ENCODE measurements around the gene DUS2.
"Not testable (repeated sequence)": the region's sequence is repeated elsewhere in the genome, so short reads cannot be mapped to it uniquely, and the experiment has no call there.

DUS2 gene

DNA sequence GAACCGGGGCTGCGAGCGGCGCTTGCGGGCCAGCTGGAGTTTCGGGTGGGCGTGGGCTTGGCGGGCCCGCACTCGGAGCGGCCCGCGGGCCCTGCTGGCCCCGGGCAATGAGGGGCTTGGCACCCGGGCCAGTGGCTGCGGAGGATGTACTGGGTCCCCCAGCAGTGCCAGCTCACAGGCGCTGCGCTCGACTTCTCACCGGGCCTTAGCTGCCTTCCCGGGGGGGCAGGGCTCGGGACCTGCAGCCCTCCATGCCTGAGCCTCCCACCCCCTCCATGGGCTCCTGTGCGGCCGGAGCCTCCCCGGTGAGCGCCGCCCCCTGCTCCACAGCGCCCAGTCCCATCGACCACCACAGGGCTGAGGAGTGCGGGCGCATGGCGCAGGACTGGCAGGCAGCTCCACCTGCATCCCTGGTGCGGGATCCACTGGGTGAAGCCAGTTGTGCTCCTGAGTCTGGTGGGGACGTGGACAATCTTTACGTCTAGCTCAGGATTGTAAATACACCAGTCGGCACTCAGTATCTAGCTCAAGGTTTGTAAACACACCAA, 24.8 kb upstream of the DUS2 start:
- H3K4me1 ChIP-seq (ENCODE audit: control insufficient read depth in 1 of 2, insufficient read depth in 2 of 2, low read length in 2 of 2) = peaks cover 15 to 23% of the 10 kb centered on the region in 2 donors
- H3K4me3 ChIP-seq (ENCODE audit: low read depth in 1 of 2, low read length in 2 of 2); H3K27me3 ChIP-seq (ENCODE audit: control insufficient read depth in 1 of 2, insufficient read depth in 2 of 2, low read length in 2 of 2); H3K36me3 ChIP-seq (ENCODE audit: control insufficient read depth in 1 of 2, insufficient read depth in 2 of 2, low read length in 2 of 2); H3K9ac ChIP-seq (ENCODE audit: low read depth in 1 of 2, low read length in 2 of 2); H3K9me3 ChIP-seq (ENCODE audit: control insufficient read depth in 1 of 2, low read length in 2 of 2); H3K27ac ChIP-seq (ENCODE audit: low read depth, low read length): not testable (repeated sequence)

DNA sequence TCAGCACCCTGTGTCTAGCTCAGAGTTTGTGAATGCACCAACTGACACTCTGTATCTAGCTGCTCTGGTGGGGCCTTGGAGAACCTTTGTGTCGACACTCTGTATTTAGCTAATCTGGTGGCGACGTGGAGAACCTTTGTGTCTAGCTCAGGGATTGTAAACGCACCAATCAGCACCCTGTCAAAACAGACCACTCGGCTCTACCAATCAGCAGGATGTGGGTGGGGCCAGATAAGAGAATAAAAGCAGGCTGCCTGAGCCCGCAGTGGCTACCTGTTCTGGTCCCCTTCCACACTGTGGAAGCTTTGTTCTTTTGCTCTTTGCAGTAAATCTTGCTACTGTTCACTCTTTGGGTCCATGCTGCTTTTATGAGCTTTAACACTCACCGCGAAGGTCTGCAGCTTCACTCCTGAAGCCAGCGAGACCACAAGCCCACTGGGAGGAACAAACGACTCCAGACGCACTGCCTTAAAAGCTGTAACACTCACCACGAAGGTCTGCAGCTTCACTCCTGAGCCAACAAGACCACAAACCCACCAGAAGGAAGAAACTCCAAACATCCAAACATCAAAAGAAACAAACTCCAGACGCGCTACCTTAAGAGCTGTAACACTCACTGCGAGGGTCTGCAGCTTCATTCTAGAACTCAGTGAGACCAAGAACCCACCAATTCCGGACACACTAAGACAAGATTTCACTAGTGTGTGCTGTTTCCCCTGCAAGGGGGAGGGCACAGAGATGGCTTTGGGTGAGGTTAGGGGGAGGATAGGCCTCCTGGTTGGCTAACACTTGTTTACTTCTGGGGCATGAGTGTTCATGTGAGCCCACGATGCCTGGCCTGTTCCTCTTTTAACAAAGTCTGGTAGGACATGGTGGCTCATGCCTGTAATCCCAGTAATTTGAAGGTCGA, 24.1 kb upstream of the DUS2 start, which contains the start of gene DPEP2:
DPEP2 (minus strand) TSS at position 706 of the 910 bp plus-strand sequence. CDS start 6,272 bp downstream, outside the sequence.
- H3K4me3 ChIP-seq (ENCODE audit: low read depth in 1 of 2, low read length in 2 of 2) = peak within 1 kb of the TSS; percentile 39 to 43
- H3K9ac ChIP-seq (ENCODE audit: low read depth in 1 of 2, low read length in 2 of 2) = peak within 1 kb of the TSS; percentile 12 to 37
- H3K27me3 ChIP-seq (ENCODE audit: control insufficient read depth in 1 of 2, insufficient read depth in 2 of 2, low read length in 2 of 2); H3K9me3 ChIP-seq (ENCODE audit: control insufficient read depth in 1 of 2, low read length in 2 of 2); H3K36me3 ChIP-seq (ENCODE audit: control insufficient read depth in 1 of 2, insufficient read depth in 2 of 2, low read length in 2 of 2): not testable (repeated sequence)
- H3K4me1 ChIP-seq (ENCODE audit: control insufficient read depth in 1 of 2, insufficient read depth in 2 of 2, low read length in 2 of 2) = peaks cover 8 to 16% of the 10 kb centered on the region in 2 donors
- peak within 1 kb of the TSS; percentile 64 for H3K27ac ChIP-seq (ENCODE audit: low read depth, low read length)

DNA sequence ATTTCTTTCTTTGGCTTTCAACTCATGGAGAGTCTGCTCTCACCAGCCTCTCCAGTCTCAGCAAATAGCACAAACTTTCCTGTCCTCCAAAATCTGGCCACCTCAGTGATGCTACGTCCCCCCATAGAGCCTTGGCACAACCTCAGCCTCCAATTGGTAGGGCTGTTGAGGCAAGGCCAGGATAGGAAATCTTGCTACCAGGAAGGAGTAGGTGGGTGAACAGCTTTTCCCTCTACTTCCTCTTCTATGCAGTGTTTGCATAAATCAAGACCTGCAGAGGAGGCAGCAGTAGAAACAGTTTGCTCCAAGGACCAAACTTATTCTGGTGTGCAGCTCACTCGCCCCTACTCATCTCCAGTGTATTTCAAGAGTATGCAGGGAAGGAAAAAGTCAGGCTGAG, 23.1 kb upstream of the DUS2 start:
- H3K4me1 ChIP-seq (ENCODE audit: control insufficient read depth in 1 of 2, insufficient read depth in 2 of 2, low read length in 2 of 2) = peaks cover 8 to 15% of the 10 kb centered on the region in 2 donors
- no peaks in the 10 kb centered on the region for H3K27me3 ChIP-seq (ENCODE audit: control insufficient read depth in 1 of 2, insufficient read depth in 2 of 2, low read length in 2 of 2)
- H3K36me3 ChIP-seq (ENCODE audit: control insufficient read depth in 1 of 2, insufficient read depth in 2 of 2, low read length in 2 of 2) = no peaks in the 10 kb centered on the region
- H3K27ac ChIP-seq (ENCODE audit: low read depth, low read length) = peak overlapping the region; percentile 64
- H3K9me3 ChIP-seq (ENCODE audit: control insufficient read depth in 1 of 2, low read length in 2 of 2) = no peaks in the 10 kb centered on the region
- no peak overlapping the region for H3K9ac ChIP-seq (ENCODE audit: low read depth in 1 of 2, low read length in 2 of 2)
- H3K4me3 ChIP-seq (ENCODE audit: low read depth in 1 of 2, low read length in 2 of 2) = peak overlapping the region; percentile 12 to 43

GRCh38 chr16:68000450-68000849, 22.6 kb upstream of the DUS2 start:
- H3K27ac ChIP-seq (ENCODE audit: low read depth, low read length) = peak overlapping the region; percentile 64

DNA sequence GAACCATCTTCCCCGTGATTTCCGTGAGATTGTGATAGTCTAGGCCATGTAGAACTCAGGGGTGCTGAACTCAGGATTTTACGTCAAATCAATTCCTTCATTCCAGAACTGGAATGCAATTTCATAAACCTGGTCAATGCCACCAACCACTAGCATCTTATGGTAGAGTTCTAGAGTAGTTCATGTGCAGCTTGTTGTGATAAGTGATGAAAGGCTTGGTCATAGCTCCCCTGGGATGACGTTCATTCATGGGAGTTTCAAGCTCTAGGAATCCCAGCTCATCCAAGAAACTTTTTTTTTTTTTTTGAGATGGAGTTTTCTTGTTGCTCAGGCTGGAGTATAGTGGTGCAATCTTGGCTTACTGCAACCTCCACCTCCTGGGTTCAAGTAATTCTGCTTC, 20.1 kb upstream of the DUS2 start:
- Histone ChIP-seq H3K36me3 (ENCODE audit: control insufficient read depth in 1 of 2, insufficient read depth in 2 of 2, low read length in 2 of 2) (no peaks in the 10 kb centered on the region), H3K27ac (ENCODE audit: low read depth, low read length) (no peak overlapping the region), H3K4me3 (ENCODE audit: low read depth in 1 of 2, low read length in 2 of 2) (no peak overlapping the region), H3K4me1 (ENCODE audit: control insufficient read depth in 1 of 2, insufficient read depth in 2 of 2, low read length in 2 of 2) (peaks cover 8 to 15% of the 10 kb centered on the region in 2 donors), H3K27me3 (ENCODE audit: control insufficient read depth in 1 of 2, insufficient read depth in 2 of 2, low read length in 2 of 2) (no peaks in the 10 kb centered on the region), H3K9me3 (ENCODE audit: control insufficient read depth in 1 of 2, low read length in 2 of 2) (no peaks in the 10 kb centered on the region), H3K9ac (ENCODE audit: low read depth in 1 of 2, low read length in 2 of 2) (no peak overlapping the region)

More at GRCh38 chr16:68000450-68000849, 22.6 kb upstream of the DUS2 start:
- Histone ChIP-seq H3K9me3 (ENCODE audit: control insufficient read depth in 1 of 2, low read length in 2 of 2) (no peaks in the 10 kb centered on the region), H3K27me3 (ENCODE audit: control insufficient read depth in 1 of 2, insufficient read depth in 2 of 2, low read length in 2 of 2) (no peaks in the 10 kb centered on the region), H3K36me3 (ENCODE audit: control insufficient read depth in 1 of 2, insufficient read depth in 2 of 2, low read length in 2 of 2) (no peaks in the 10 kb centered on the region), H3K4me3 (ENCODE audit: low read depth in 1 of 2, low read length in 2 of 2) (peak overlapping the region in 1 of 2 donors; percentile 43), H3K9ac (ENCODE audit: low read depth in 1 of 2, low read length in 2 of 2) (no peak overlapping the region), H3K4me1 (ENCODE audit: control insufficient read depth in 1 of 2, insufficient read depth in 2 of 2, low read length in 2 of 2) (peaks cover 8 to 15% of the 10 kb centered on the region in 2 donors)

- H3K36me3 ChIP-seq (ENCODE audit: control insufficient read depth in 1 of 2, insufficient read depth in 2 of 2, low read length in 2 of 2) = no peaks in the 10 kb centered on the region
- no peak overlapping the region for H3K27ac ChIP-seq (ENCODE audit: low read depth, low read length)
- H3K27me3 ChIP-seq (ENCODE audit: control insufficient read depth in 1 of 2, insufficient read depth in 2 of 2, low read length in 2 of 2) = no peaks in the 10 kb centered on the region
- peaks cover 4% of the 10 kb centered on the region in 2 donors for H3K4me1 ChIP-seq (ENCODE audit: control insufficient read depth in 1 of 2, insufficient read depth in 2 of 2, low read length in 2 of 2)
- no peaks in the 10 kb centered on the region for H3K9me3 ChIP-seq (ENCODE audit: control insufficient read depth in 1 of 2, low read length in 2 of 2)
- H3K4me3 ChIP-seq (ENCODE audit: low read depth in 1 of 2, low read length in 2 of 2) = no peak overlapping the region
- no peak overlapping the region for H3K9ac ChIP-seq (ENCODE audit: low read depth in 1 of 2, low read length in 2 of 2)
Observed at GRCh38 chr16:68005211-68005610, 17.9 kb upstream of the DUS2 start.

DNA sequence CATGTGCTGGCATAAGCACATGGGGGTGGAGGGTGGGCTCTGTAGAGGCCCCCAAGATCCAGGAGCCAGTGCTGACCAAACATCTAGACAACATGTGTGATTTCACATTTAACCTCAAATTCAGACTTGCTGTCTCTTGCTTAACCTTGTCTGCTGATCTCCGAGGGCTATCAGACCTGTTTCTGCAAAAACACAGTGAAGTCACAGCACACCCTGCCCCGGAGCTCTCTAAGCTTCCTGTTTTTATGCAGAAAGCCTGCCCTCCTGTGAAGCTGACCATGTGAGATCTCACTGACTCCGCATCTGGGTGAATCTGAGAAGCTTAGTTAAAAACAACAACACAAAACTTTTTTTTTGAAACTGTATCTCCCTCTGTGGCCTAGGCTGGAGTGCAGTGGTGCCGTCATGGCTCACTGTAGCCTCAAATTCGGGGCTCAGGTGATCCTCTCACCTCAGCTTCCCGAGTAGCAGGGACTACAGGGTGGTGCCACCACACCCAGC, 17.2 kb upstream of the DUS2 start:
- peak overlapping the region; percentile 13 for H3K27ac ChIP-seq (ENCODE audit: low read depth, low read length)
- H3K27me3 ChIP-seq (ENCODE audit: control insufficient read depth in 1 of 2, insufficient read depth in 2 of 2, low read length in 2 of 2) = no peaks in the 10 kb centered on the region
- no peaks in the 10 kb centered on the region for H3K9me3 ChIP-seq (ENCODE audit: control insufficient read depth in 1 of 2, low read length in 2 of 2)
- no peaks in the 10 kb centered on the region for H3K36me3 ChIP-seq (ENCODE audit: control insufficient read depth in 1 of 2, insufficient read depth in 2 of 2, low read length in 2 of 2)
- no peak overlapping the region for H3K9ac ChIP-seq (ENCODE audit: low read depth in 1 of 2, low read length in 2 of 2)
- H3K4me1 ChIP-seq (ENCODE audit: control insufficient read depth in 1 of 2, insufficient read depth in 2 of 2, low read length in 2 of 2) = no peaks in the 10 kb centered on the region
- H3K4me3 ChIP-seq (ENCODE audit: low read depth in 1 of 2, low read length in 2 of 2) = no peak overlapping the region

- H3K9me3 ChIP-seq (ENCODE audit: control insufficient read depth in 1 of 2, low read length in 2 of 2) = no peaks in the 10 kb centered on the region
- no peak overlapping the region for H3K4me3 ChIP-seq (ENCODE audit: low read depth in 1 of 2, low read length in 2 of 2)
- H3K27ac ChIP-seq (ENCODE audit: low read depth, low read length) = no peak overlapping the region
- H3K27me3 ChIP-seq (ENCODE audit: control insufficient read depth in 1 of 2, insufficient read depth in 2 of 2, low read length in 2 of 2) = no peaks in the 10 kb centered on the region
- no peaks in the 10 kb centered on the region for H3K36me3 ChIP-seq (ENCODE audit: control insufficient read depth in 1 of 2, insufficient read depth in 2 of 2, low read length in 2 of 2)
- H3K9ac ChIP-seq (ENCODE audit: low read depth in 1 of 2, low read length in 2 of 2) = no peak overlapping the region
- H3K4me1 ChIP-seq (ENCODE audit: control insufficient read depth in 1 of 2, insufficient read depth in 2 of 2, low read length in 2 of 2) = no peaks in the 10 kb centered on the region
Observed at GRCh38 chr16:68009157-68009735, 13.8 kb upstream of the DUS2 start.

DNA sequence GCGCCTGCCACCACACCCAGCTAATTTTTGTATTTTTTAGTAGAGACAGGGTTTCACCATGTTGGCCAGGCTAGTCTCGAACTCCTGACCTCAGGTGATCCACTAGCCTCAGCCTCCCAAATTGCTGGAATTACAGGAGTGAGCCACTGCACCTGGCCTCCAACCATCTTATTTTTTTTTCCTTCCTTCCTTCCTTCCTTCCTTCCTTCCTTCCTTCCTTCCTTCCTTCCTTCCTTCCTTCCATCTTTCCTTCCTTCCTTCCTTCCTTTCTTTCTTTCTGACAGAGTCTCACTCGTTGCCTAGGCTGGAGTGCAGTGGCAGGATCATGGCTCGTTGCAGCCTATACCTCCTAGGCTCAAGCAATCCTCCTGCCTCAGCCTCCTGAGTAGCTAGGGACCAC, 13.2 kb upstream of the DUS2 start:
- not testable (repeated sequence) for H3K27ac ChIP-seq (ENCODE audit: low read depth, low read length); H3K4me1 ChIP-seq (ENCODE audit: control insufficient read depth in 1 of 2, insufficient read depth in 2 of 2, low read length in 2 of 2); H3K27me3 ChIP-seq (ENCODE audit: control insufficient read depth in 1 of 2, insufficient read depth in 2 of 2, low read length in 2 of 2); H3K4me3 ChIP-seq (ENCODE audit: low read depth in 1 of 2, low read length in 2 of 2); H3K9me3 ChIP-seq (ENCODE audit: control insufficient read depth in 1 of 2, low read length in 2 of 2); H3K9ac ChIP-seq (ENCODE audit: low read depth in 1 of 2, low read length in 2 of 2); H3K36me3 ChIP-seq (ENCODE audit: control insufficient read depth in 1 of 2, insufficient read depth in 2 of 2, low read length in 2 of 2)

GRCh38 chr16:68013440-68013839, 9.6 kb upstream of the DUS2 start:
- Histone ChIP-seq H3K9me3 (ENCODE audit: control insufficient read depth in 1 of 2, low read length in 2 of 2) (no peaks in the 10 kb centered on the region), H3K4me1 (ENCODE audit: control insufficient read depth in 1 of 2, insufficient read depth in 2 of 2, low read length in 2 of 2) (no peaks in the 10 kb centered on the region), H3K4me3 (ENCODE audit: low read depth in 1 of 2, low read length in 2 of 2) (no peak overlapping the region), H3K9ac (ENCODE audit: low read depth in 1 of 2, low read length in 2 of 2) (no peak overlapping the region), H3K27me3 (ENCODE audit: control insufficient read depth in 1 of 2, insufficient read depth in 2 of 2, low read length in 2 of 2) (no peaks in the 10 kb centered on the region), H3K27ac (ENCODE audit: low read depth, low read length) (no peak overlapping the region), H3K36me3 (ENCODE audit: control insufficient read depth in 1 of 2, insufficient read depth in 2 of 2, low read length in 2 of 2) (no peaks in the 10 kb centered on the region)

All from duodenal mucosa (tissue), 2 donors.